ENCODE measurements around the gene HCN2. TPM values are rescaled to one million over a fixed set of nuclear protein-coding genes. Genes with fewer than 3 reads are reported as not detected.

The HCN2 gene
- total and polyA plus RNA-seq, 10 of the 15 experiments (the other 5 are each of a cell fraction or from before 2014, with no cell fraction given) = 0.01 to 0.54 (median 0.08) TPM; not detected in 4

DNA sequence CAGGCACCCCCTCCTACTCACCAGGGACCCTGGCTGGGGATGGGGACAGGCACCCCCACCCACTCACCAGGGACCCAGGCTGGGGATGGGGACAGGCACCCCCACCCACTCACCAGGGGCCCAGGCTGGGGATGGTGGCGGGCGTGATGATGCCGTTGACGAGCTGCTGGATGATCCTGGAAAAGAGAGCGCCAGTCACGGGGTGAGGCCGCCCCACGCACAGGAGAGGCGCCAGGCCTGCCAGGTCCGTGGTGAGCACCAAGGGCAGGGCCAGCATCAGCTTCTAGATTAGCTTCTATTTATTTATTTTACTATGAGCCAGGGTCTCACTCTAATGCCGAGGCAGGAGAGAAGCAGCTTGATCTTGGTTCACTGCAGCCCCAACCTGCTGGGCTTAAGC is 60.4 kb downstream of the HCN2 start:
- H3K79me2 ChIP-seq (ENCODE audit: control insufficient read depth, insufficient read depth, low read length) = peaks cover 23% of the 10 kb centered on the region
- SMC1A ChIA-PET (ENCODE audit: uncharacterized antibody, unreplicated experiment) = no interaction called here
- H4K20me1 ChIP-seq (ENCODE audit: control insufficient read depth, insufficient read depth) = peaks cover 5% of the 10 kb centered on the region; the same call in 1 of the 2 replicates
- 92% methylated on average over 11 of the region's 11 CpGs for WGBS (ENCODE audit: insufficient coverage, insufficient replicate concordance, low lambda C conversion rate, missing lambda C conversion rate)
- no peak overlapping the region for H2AFZ ChIP-seq (ENCODE audit: control insufficient read depth, low read depth, low read length)
- DNase-seq (ENCODE audit: low read depth, low spot score) (no peak), ATAC-seq (no peak), FAIRE-seq (no peak)
- RAD21 ChIA-PET (ENCODE audit: unreplicated experiment) = no interaction called here
- H3K27ac ChIP-seq (ENCODE audit: control insufficient read depth, insufficient read depth) = no peak overlapping the region
- CTCF ChIA-PET = no interaction called here
- POLR2A ChIA-PET = no interaction called here
- no peak overlapping the region for H3K9ac ChIP-seq (ENCODE audit: control insufficient read depth, insufficient read depth, low read length)
- intact Hi-C loops (cut with micrococcal nuclease; ENCODE audit: unreplicated experiment) (no loop called here), in situ Hi-C loops (cut with MboI) (no loop called here)
- no peaks in the 10 kb centered on the region for H3K9me3 ChIP-seq (replicated peaks; ENCODE audit: control insufficient read depth, insufficient read depth, low read length)
- H3K4me2 ChIP-seq (ENCODE audit: control insufficient read depth, insufficient read depth) = no peak overlapping the region
- no peak overlapping the region for H3K4me3 ChIP-seq
- TF ChIP-seq JUND (IDR thresholded peaks at IDR 0.05; ENCODE audit: low read depth, low read length) (no peak), SUPT20H (IDR thresholded peaks at IDR 0.05; ENCODE audit: borderline replicate concordance, control insufficient read depth, low read depth, low read length) (no peak), SREBF1 (IDR thresholded peaks at IDR 0.05; ENCODE audit: low read length) (no peak), NBN (IDR thresholded peaks at IDR 0.05) (no peak), RAD21 (IDR thresholded peaks at IDR 0.05; ENCODE audit: insufficient read depth, low read depth, low read length) (no peak), IKZF1 (conservative IDR thresholded peaks at IDR 0.05) (no peak)
- TF ChIP-seq, protein P1, sequence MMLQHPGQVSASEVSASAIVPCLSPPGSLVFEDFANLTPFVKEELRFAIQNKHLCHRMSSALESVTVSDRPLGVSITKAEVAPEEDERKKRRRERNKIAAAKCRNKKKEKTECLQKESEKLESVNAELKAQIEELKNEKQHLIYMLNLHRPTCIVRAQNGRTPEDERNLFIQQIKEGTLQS (IDR thresholded peaks at IDR 0.05; ENCODE audit: borderline replicate concordance, extremely low read depth, low read depth, low read length) = no peak
- TF ChIP-seq, protein P2, sequence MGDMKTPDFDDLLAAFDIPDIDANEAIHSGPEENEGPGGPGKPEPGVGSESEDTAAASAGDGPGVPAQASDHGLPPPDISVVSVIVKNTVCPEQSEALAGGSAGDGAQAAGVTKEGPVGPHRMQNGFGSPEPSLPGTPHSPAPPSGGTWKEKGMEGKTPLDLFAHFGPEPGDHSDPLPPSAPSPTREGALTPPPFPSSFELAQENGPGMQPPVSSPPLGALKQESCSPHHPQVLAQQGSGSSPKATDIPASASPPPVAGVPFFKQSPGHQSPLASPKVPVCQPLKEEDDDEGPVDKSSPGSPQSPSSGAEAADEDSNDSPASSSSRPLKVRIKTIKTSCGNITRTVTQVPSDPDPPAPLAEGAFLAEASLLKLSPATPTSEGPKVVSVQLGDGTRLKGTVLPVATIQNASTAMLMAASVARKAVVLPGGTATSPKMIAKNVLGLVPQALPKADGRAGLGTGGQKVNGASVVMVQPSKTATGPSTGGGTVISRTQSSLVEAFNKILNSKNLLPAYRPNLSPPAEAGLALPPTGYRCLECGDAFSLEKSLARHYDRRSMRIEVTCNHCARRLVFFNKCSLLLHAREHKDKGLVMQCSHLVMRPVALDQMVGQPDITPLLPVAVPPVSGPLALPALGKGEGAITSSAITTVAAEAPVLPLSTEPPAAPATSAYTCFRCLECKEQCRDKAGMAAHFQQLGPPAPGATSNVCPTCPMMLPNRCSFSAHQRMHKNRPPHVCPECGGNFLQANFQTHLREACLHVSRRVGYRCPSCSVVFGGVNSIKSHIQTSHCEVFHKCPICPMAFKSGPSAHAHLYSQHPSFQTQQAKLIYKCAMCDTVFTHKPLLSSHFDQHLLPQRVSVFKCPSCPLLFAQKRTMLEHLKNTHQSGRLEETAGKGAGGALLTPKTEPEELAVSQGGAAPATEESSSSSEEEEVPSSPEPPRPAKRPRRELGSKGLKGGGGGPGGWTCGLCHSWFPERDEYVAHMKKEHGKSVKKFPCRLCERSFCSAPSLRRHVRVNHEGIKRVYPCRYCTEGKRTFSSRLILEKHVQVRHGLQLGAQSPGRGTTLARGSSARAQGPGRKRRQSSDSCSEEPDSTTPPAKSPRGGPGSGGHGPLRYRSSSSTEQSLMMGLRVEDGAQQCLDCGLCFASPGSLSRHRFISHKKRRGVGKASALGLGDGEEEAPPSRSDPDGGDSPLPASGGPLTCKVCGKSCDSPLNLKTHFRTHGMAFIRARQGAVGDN (IDR thresholded peaks at IDR 0.05) = no peak
- no TSS peak for BruUV-seq (replicated peaks)
- H3K27me3 ChIP-seq (replicated peaks in 1 of 2; ENCODE audit: control insufficient read depth in 2 of 2, insufficient read depth in 2 of 2, low read length in 1 of 2) = no peaks in the 10 kb centered on the region
- no peaks in the 10 kb centered on the region for H3K4me1 ChIP-seq (ENCODE audit: control insufficient read depth, insufficient read depth, low read length)
- H3K36me3 ChIP-seq (ENCODE audit: control insufficient read depth in 2 of 2, insufficient read depth in 2 of 2, low read length in 1 of 2) = peaks cover 14 to 54% of the 10 kb centered on the region in 2 experiments
